GM13977 (cell line): ENCODE measurements around the gene STKLD1.
A peak's percentile ranks its signal among the peaks of the same experiment; 100 is the strongest.

Experiments used
- DNase-seq: peaks from one replicate; pipeline ENCODE4 v3.0.0; 2012; ENCODE audit warnings: low spot score
- CTCF ChIP-seq: IDR thresholded peaks from 2 replicates; pipeline ENCODE4 v1.5.1; 2012; ENCODE audit warnings: mild to moderate bottlenecking, control low read depth; ENCODE audit not compliant: insufficient read depth; ENCODE audit errors: extremely low read depth, missing control alignments
- in situ Hi-C: fragments of 300-500 bp; cut with MboI; formaldehyde crosslinking; loops from one replicate; pipeline ENCODE4 v1.12.0; 2022; ENCODE audit warnings: low sequenced_read_pairs, low pct_unique_long_range_greater_than_20kb, mixed read lengths, inconsistent platforms; ENCODE audit not compliant: unreplicated experiment

STKLD1 gene

GRCh38 chr9:133340256-133340655 lies 35.9 kb upstream of the STKLD1 start:
- no peak for TF ChIP-seq CTCF
- in situ Hi-C loops = no loop called here
- no peak for DNase-seq

GRCh38 chr9:133340916-133341315 lies 35.2 kb upstream of the STKLD1 start:
- no peak for TF ChIP-seq CTCF
- in situ Hi-C loops = no loop called here

GRCh38 chr9:133341369-133342068 lies 34.6 kb upstream of the STKLD1 start:
- DNase-seq = no peak
- in situ Hi-C loops = no loop called here
- TF ChIP-seq CTCF = no peak

More at GRCh38 chr9:133340916-133341315, 35.2 kb upstream of the STKLD1 start:
- DNase-seq = no peak

- in situ Hi-C loops = no loop called here
- no peak for DNase-seq
- TF ChIP-seq CTCF = peak; percentile 23
These were observed 34.1 kb upstream of the STKLD1 start for GRCh38 chr9:133342069-133342406.

GRCh38 chr9:133342570-133342969 lies 33.6 kb upstream of the STKLD1 start:
- DNase-seq = no peak
- in situ Hi-C loops = no loop called here

GRCh38 chr9:133344071-133344470 lies 32.1 kb upstream of the STKLD1 start:
- no peak for TF ChIP-seq CTCF
- DNase-seq = no peak
- in situ Hi-C loops = no loop called here

More at GRCh38 chr9:133342570-133342969, 33.6 kb upstream of the STKLD1 start:
- TF ChIP-seq CTCF = peak; percentile 32
